Common myeloid progenitor, CD34-positive (primary cell): ENCODE results near the gene GOLGA6C.
"Not testable (repeated sequence)": the region's sequence is repeated elsewhere in the genome, so short reads cannot be mapped to it uniquely, and the experiment has no call there.

Experiments
- CTCF ChIA-PET: fragments of 350-600 bp; sonication (Branson Sonifier 250); formaldehyde crosslinking; loops from one replicate; lab custom pipeline; 2021; ENCODE audit warnings: antibody characterized with exemption; lab: Charles Lee
- POLR2A ChIA-PET: fragments of 350-600 bp; sonication (Branson Sonifier 250); formaldehyde crosslinking; loops from one replicate; lab custom pipeline; 2021; ENCODE audit warnings: antibody characterized with exemption; lab: Charles Lee
- DNase-seq, 3 donors: peaks; one replicate each; pipeline versions ENCODE4 v3.0.0 to v3.0.0-alpha.2; 2013
- H3K27ac ChIP-seq, 2 experiments: 1 replicate in 1 of 2; 2 replicates in 1 of 2; pipeline ENCODE4 v1.7.0; 2013; ENCODE audit warnings: inconsistent platforms in 2 of 2, low read length in 2 of 2, mild to moderate bottlenecking in 2 of 2, low read depth in 1 of 2, moderate library complexity in 1 of 2; ENCODE audit not compliant: severe bottlenecking in 2 of 2, insufficient read depth in 1 of 2, poor library complexity in 1 of 2
- H3K27me3 ChIP-seq, 5 experiments: replicated peaks in 2 of 5; 1 replicate in 3 of 5; 2 replicates in 2 of 5; pipeline versions ENCODE4 v1.6.1 to v1.7.0; 2013; ENCODE audit warnings: low read length in 4 of 5, mild to moderate bottlenecking in 2 of 5, moderate library complexity in 2 of 5, inconsistent platforms in 1 of 5; ENCODE audit not compliant: insufficient read depth in 5 of 5, control insufficient read depth in 4 of 5
- H3K36me3 ChIP-seq, 4 experiments: 1 replicate in 2 of 4; 2 replicates in 2 of 4; pipeline versions ENCODE4 v1.6.1 to v1.7.0; 2013; ENCODE audit warnings: low read length in 3 of 4, control low read depth in 1 of 4, mild to moderate bottlenecking in 1 of 4; ENCODE audit not compliant: control insufficient read depth in 4 of 4, insufficient read depth in 4 of 4
- H3K4me1 ChIP-seq, 4 experiments: 1 replicate in 3 of 4; 2 replicates in 1 of 4; pipeline versions ENCODE4 v1.6.1 to v1.7.1; 2013; ENCODE audit warnings: low read length in 3 of 4, mild to moderate bottlenecking in 3 of 4, control low read depth in 1 of 4, inconsistent platforms in 1 of 4, moderate library complexity in 1 of 4; ENCODE audit not compliant: control insufficient read depth in 4 of 4, insufficient read depth in 4 of 4; ENCODE audit errors: control extremely low read depth in 1 of 4
- H3K4me3 ChIP-seq, 7 experiments: 1 replicate in 4 of 7; 2 replicates in 3 of 7; pipeline versions ENCODE4 v1.5.1 to v1.7.0; 2013; ENCODE audit warnings: mild to moderate bottlenecking in 7 of 7, low read length in 6 of 7, moderate library complexity in 6 of 7, inconsistent platforms in 2 of 7, low read depth in 2 of 7, control low read depth in 1 of 7; ENCODE audit not compliant: insufficient read depth in 4 of 7, control insufficient read depth in 1 of 7; ENCODE audit errors: extremely low read depth in 1 of 7
- H3K9me3 ChIP-seq, 5 experiments: 1 replicate in 4 of 5; 2 replicates in 1 of 5; pipeline versions ENCODE4 v1.6.1 to v1.7.1; 2013; ENCODE audit warnings: low read length in 4 of 5, mild to moderate bottlenecking in 2 of 5, inconsistent platforms in 1 of 5, low read depth in 1 of 5, moderate library complexity in 1 of 5; ENCODE audit not compliant: control insufficient read depth in 4 of 5, insufficient read depth in 2 of 5; ENCODE audit errors: control extremely low read depth in 1 of 5
- WGBS: methylation state at CpG from one replicate; pipeline ENCODE4 v1.1.5; 2013; ENCODE audit not compliant: insufficient coverage; 5-methylcytosine and 5-hydroxymethylcytosine counted together

Gene GOLGA6C

GRCh38 chr15:75237316-75237982 lies 20.7 kb upstream of the GOLGA6C start:
- Histone ChIP-seq H3K4me1 (no peaks in the 10 kb centered on the region), H3K36me3 (no peaks in the 10 kb centered on the region), H3K9me3 (no peaks in the 10 kb centered on the region), H3K4me3 (no peak overlapping the region), H3K27ac (no peak overlapping the region), H3K27me3 (peaks cover 0 to 4% (median 0%) of the 10 kb centered on the region in 5 experiments)
- WGBS: 93% methylated on average over 11 of the region's 11 CpGs
- CTCF ChIA-PET: no interaction called here
- no peak for DNase-seq
- POLR2A ChIA-PET: no interaction called here

GRCh38 chr15:75238150-75238549 lies 20.0 kb upstream of the GOLGA6C start:
- Histone ChIP-seq H3K27me3 (peaks cover 0 to 4% (median 0%) of the 10 kb centered on the region in 5 experiments), H3K27ac (no peak overlapping the region), H3K4me1 (no peaks in the 10 kb centered on the region), H3K4me3 (no peak overlapping the region), H3K36me3 (no peaks in the 10 kb centered on the region), H3K9me3 (no peaks in the 10 kb centered on the region)
- DNase-seq: no peak
- 97% methylated on average over 5 of the region's 5 CpGs for WGBS
- POLR2A ChIA-PET: no interaction called here
- CTCF ChIA-PET: no interaction called here

- H3K27me3 ChIP-seq, H3K9me3 ChIP-seq, POLR2A ChIA-PET, H3K36me3 ChIP-seq, H3K4me3 ChIP-seq, H3K27ac ChIP-seq, H3K4me1 ChIP-seq, CTCF ChIA-PET, DNase-seq: not testable (repeated sequence)
- WGBS: 100% methylated on average over 1 of the region's 1 CpG
Measured at GRCh38 chr15:75245741-75246140, 12.4 kb upstream of the GOLGA6C start.

GRCh38 chr15:75248991-75249390 lies 9.1 kb upstream of the GOLGA6C start:
- H3K27me3 ChIP-seq, H3K4me3 ChIP-seq, H3K27ac ChIP-seq, POLR2A ChIA-PET, CTCF ChIA-PET, DNase-seq, H3K9me3 ChIP-seq, H3K4me1 ChIP-seq, H3K36me3 ChIP-seq: not testable (repeated sequence)
- 86% methylated on average over 5 of the region's 6 CpGs for WGBS

- Histone ChIP-seq H3K9me3 (no peaks in the 10 kb centered on the region), H3K27me3 (no peaks in the 10 kb centered on the region), H3K4me1 (peaks cover 0 to 3% (median 0%) of the 10 kb centered on the region in 4 experiments), H3K27ac (no peak overlapping the region), H3K4me3 (no peak overlapping the region), H3K36me3 (no peaks in the 10 kb centered on the region)
- no peak for DNase-seq
- ChIA-PET CTCF (no interaction called here), POLR2A (no interaction called here)
- no CpG with 5 or more reads among the region's 4 CpGs for WGBS
Measured at GRCh38 chr15:75249726-75250125, 8.4 kb upstream of the GOLGA6C start.

- H3K4me1 ChIP-seq, POLR2A ChIA-PET, H3K27me3 ChIP-seq, H3K27ac ChIP-seq, H3K36me3 ChIP-seq, CTCF ChIA-PET, DNase-seq, H3K9me3 ChIP-seq, H3K4me3 ChIP-seq: not testable (repeated sequence)
- no CpG with 5 or more reads among the region's 4 CpGs for WGBS
Measured at GRCh38 chr15:75251343-75251742, 6.8 kb upstream of the GOLGA6C start.

- POLR2A ChIA-PET, H3K27ac ChIP-seq, CTCF ChIA-PET, H3K4me1 ChIP-seq, H3K9me3 ChIP-seq, H3K27me3 ChIP-seq, H3K36me3 ChIP-seq, H3K4me3 ChIP-seq, DNase-seq: not testable (repeated sequence)
- 88% methylated on average over 4 of the region's 4 CpGs for WGBS
Measured at GRCh38 chr15:75252285-75252684, 5.8 kb upstream of the GOLGA6C start.
